HEK293 (cell line): ENCODE data around the gene ZDHHC11.
"Not testable (repeated sequence)": the region's sequence is repeated elsewhere in the genome, so short reads cannot be mapped to it uniquely, and the experiment has no call there.

Experiments
- CTCF ChIP-seq: fragments of 450-650 bp; formaldehyde crosslinking; IDR thresholded peaks from 2 replicates; pipeline ENCODE4 v1.5.1; 2016; ENCODE audit warnings: missing biosample characterization, missing genetic modification characterization
- YY1 ChIP-seq: fragments of 450-650 bp; formaldehyde crosslinking; IDR thresholded peaks from 2 replicates; pipeline ENCODE4 v1.5.1; 2018; ENCODE audit warnings: missing biosample characterization, missing genetic modification characterization
- ZNF660 ChIP-seq: fragments of 450-650 bp; IDR thresholded peaks from 2 replicates; pipeline ENCODE4 v1.5.1; 2018; ENCODE audit warnings: missing biosample characterization, mild to moderate bottlenecking, missing genetic modification characterization

- TF ChIP-seq CTCF, ZNF660, YY1 (tag by site-specific recombination): not testable (repeated sequence)
Measured at GRCh38 chr5:847736-848135, 3.0 kb downstream of the ZDHHC11 start.
